K562 (cell line): ENCODE measurements around the gene PEX19. TPM values are rescaled to one million over a fixed set of nuclear protein-coding genes. Genes with fewer than 3 reads are reported as not detected.

Experiments used
- ATAC-seq: fragments of 200-7000 bp; cut with Tn5 transposase; 3 replicates; pipeline ENCODE4 v1.9.1; 2020; ENCODE audit warnings: moderate library complexity
- BruUV-seq: library from RNA; stranded (reverse); fragments of 400-500 nt; replicated peaks from 2 replicates; lab custom pipeline; 2021; lab: Mats Ljungman, UMichigan
- CTCF ChIA-PET: fragments of 300-600 bp; formaldehyde crosslinking; extraction: SDS; loops from one replicate; lab custom pipeline; 2021; ENCODE audit warnings: low intra/inter-chr PET ratio; lab: Yijun Ruan, JAX
- POLR2A ChIA-PET: fragments of 300-600, 350-650 bp; sonication (Branson Sonifier 250); formaldehyde crosslinking; extraction: SDS; loops from one replicate; lab custom pipeline; 2021; ENCODE audit warnings: antibody characterized with exemption, inconsistent platforms; lab: Yijun Ruan, JAX
- DNase-seq, 4 experiments: peaks; one replicate each; pipeline versions ENCODE4 v3.0.0 to v3.0.0-alpha.2; 2011 to 2018; ENCODE audit warnings: low spot score in 3 of 4, mixed read lengths in 3 of 4; ENCODE audit errors: extremely low read depth in 1 of 4
- FAIRE-seq: peaks from 2 replicates; lab custom pipeline; 2011; peaks lifted over from hg19 to GRCh38; lab: Jason Lieb, UNC
- H2AFZ ChIP-seq: 2 replicates; pipeline ENCODE4 v1.6.0; 2011; ENCODE audit warnings: low read depth, low read length, control low read depth, inconsistent platforms
- H3K27ac ChIP-seq: fragments of 200-600 bp; 3 replicates; pipeline ENCODE4 v1.8.0; 2011; ENCODE audit warnings: low read depth, mild to moderate bottlenecking, control low read depth, inconsistent platforms, low read length, moderate library complexity, mixed read lengths; ENCODE audit errors: extremely low read depth
- H3K27me3 ChIP-seq, 2 experiments: fragments of 300-600 bp in 1 of 2; 2 replicates in 1 of 2; 3 replicates in 1 of 2; pipeline versions ENCODE4 v1.6.0 to v1.8.0; 2011; ENCODE audit warnings: inconsistent platforms in 2 of 2, low read length in 2 of 2, mild to moderate bottlenecking in 1 of 2, mixed read lengths in 1 of 2, moderate library complexity in 1 of 2; ENCODE audit not compliant: control insufficient read depth in 2 of 2, insufficient read depth in 2 of 2
- H3K36me3 ChIP-seq: fragments of 300-600 bp; 3 replicates; pipeline ENCODE4 v1.8.0; 2011; ENCODE audit warnings: mild to moderate bottlenecking, low read length, inconsistent platforms; ENCODE audit not compliant: control insufficient read depth, insufficient read depth
- H3K4me1 ChIP-seq, 2 experiments: fragments of 200-600 bp in 1 of 2; replicated peaks in 1 of 2; 2 replicates in 1 of 2; 3 replicates in 1 of 2; pipeline versions ENCODE4 v1.5.1 to v1.8.0; 2011; ENCODE audit warnings: inconsistent platforms in 2 of 2, low read length in 2 of 2, mild to moderate bottlenecking in 1 of 2, mixed read lengths in 1 of 2, moderate library complexity in 1 of 2; ENCODE audit not compliant: control insufficient read depth in 2 of 2, insufficient read depth in 2 of 2
- H3K4me2 ChIP-seq: 2 replicates; pipeline ENCODE4 v1.6.1; 2011; ENCODE audit warnings: low read length, control low read depth, inconsistent platforms, mixed read lengths; ENCODE audit not compliant: insufficient read depth
- H3K4me3 ChIP-seq: fragments of 200-600 bp; sonication (generic), shearing (Covaris generic); 2 replicates; pipeline ENCODE4 v1.5.1; 2016; ENCODE audit warnings: control low read depth, inconsistent platforms
- H3K79me2 ChIP-seq: fragments of 200-600 bp; 3 replicates; pipeline ENCODE4 v1.8.0; 2011; ENCODE audit warnings: low read length, inconsistent platforms; ENCODE audit not compliant: control insufficient read depth, insufficient read depth
- H3K9ac ChIP-seq, 2 experiments: 2 replicates each; pipeline versions ENCODE4 v1.6.0 to v1.6.1; 2011; ENCODE audit warnings: low read depth in 2 of 2, low read length in 2 of 2, control low read depth in 1 of 2, inconsistent platforms in 1 of 2, mild to moderate bottlenecking in 1 of 2, mixed read lengths in 1 of 2; ENCODE audit not compliant: insufficient read depth in 1 of 2
- H3K9me1 ChIP-seq: one replicate; pipeline ENCODE4 v1.6.0; 2011; ENCODE audit warnings: inconsistent platforms, mild to moderate bottlenecking, low read length, moderate library complexity; ENCODE audit not compliant: control insufficient read depth, insufficient read depth
- H3K9me3 ChIP-seq: replicated peaks from 2 replicates; pipeline ENCODE4 v1.5.1; 2011; ENCODE audit warnings: low read depth, low read length, inconsistent platforms; ENCODE audit not compliant: control insufficient read depth, insufficient read depth
- H4K20me1 ChIP-seq: replicated peaks from 2 replicates; pipeline ENCODE4 v1.6.1; 2011; ENCODE audit warnings: low read length, inconsistent platforms, mixed read lengths; ENCODE audit not compliant: control insufficient read depth, insufficient read depth
- ARHGAP35 ChIP-seq: fragments of 450-650 bp; IDR thresholded peaks from 2 replicates; pipeline ENCODE4 v1.6.1; 2018; ENCODE audit not compliant: partially characterized antibody
- DMBX1 ChIP-seq: fragments of 250-450 bp; sonication (Bioruptor Pico); IDR thresholded peaks from 2 replicates; pipeline ENCODE4 v1.8.0; 2022; ENCODE audit warnings: inconsistent platforms, mild to moderate bottlenecking, moderate library complexity, borderline replicate concordance
- MAZ ChIP-seq, 2 experiments: fragments of 450-650 bp in 1 of 2; sonication (generic) in 1 of 2; formaldehyde crosslinking; IDR thresholded peaks in 1 of 2; conservative IDR thresholded peaks in 1 of 2; 2 replicates each; pipeline versions ENCODE4 v1.4.0 to v1.5.0; 2020; ENCODE audit warnings: mild to moderate bottlenecking in 1 of 2, missing genetic modification reagents in 1 of 2
- NELFE ChIP-seq: IDR thresholded peaks from 2 replicates; pipeline ENCODE4 v1.6.1; 2011; ENCODE audit warnings: mild to moderate bottlenecking; ENCODE audit not compliant: insufficient read depth, insufficient read length
- PHF20 ChIP-seq: fragments of 450-650 bp; IDR thresholded peaks from 2 replicates; pipeline ENCODE4 v1.6.1; 2018; ENCODE audit not compliant: partially characterized antibody
- PRPF4 ChIP-seq: fragments of 200-400 bp; formaldehyde crosslinking; IDR thresholded peaks from one replicate; pipeline ENCODE4 v1.6.1; 2017; ENCODE audit warnings: low read length, low read depth, mild to moderate bottlenecking; ENCODE audit not compliant: insufficient read depth, poor library complexity, severe bottlenecking
- SAP30 ChIP-seq: fragments of 200-600 bp; sonication (generic); IDR thresholded peaks from 2 replicates; pipeline ENCODE4 v1.6.1; 2012; ENCODE audit warnings: borderline replicate concordance, low read depth, mild to moderate bottlenecking, moderate library complexity, low read length, control low read depth, inconsistent platforms; ENCODE audit not compliant: insufficient read depth, poor library complexity, severe bottlenecking
- SIX5 ChIP-seq, 2 experiments: IDR thresholded peaks; 2 replicates each; pipeline ENCODE4 v1.6.1; 2011; ENCODE audit warnings: low read length in 2 of 2, borderline replicate concordance in 1 of 2, low read depth in 1 of 2, mild to moderate bottlenecking in 1 of 2, moderate library complexity in 1 of 2; ENCODE audit not compliant: insufficient read depth in 1 of 2
- TCF7 ChIP-seq: sonication (generic); IDR thresholded peaks from 2 replicates; pipeline ENCODE4 v1.6.1; 2016; ENCODE audit warnings: antibody characterized with exemption, borderline replicate concordance
- ZNF57 ChIP-seq: fragments of 450-650 bp; formaldehyde crosslinking; IDR thresholded peaks from 2 replicates; pipeline ENCODE4 v1.4.0; 2020; ENCODE audit warnings: mild to moderate bottlenecking, moderate library complexity
- WGBS: fragments of 100-300 bp; shearing (Covaris generic); methylation state at CpG from one replicate; pipeline ENCODE4 v1.1.6; 2016; ENCODE audit warnings: low coverage, mixed read lengths; ENCODE audit not compliant: insufficient coverage; ENCODE audit errors: missing lambda C conversion rate; 5-methylcytosine and 5-hydroxymethylcytosine counted together
- in situ Hi-C: fragments of 300-500 bp; cut with MboI; formaldehyde crosslinking; loops from 4 replicates; pipeline ENCODE4 v1.15.0; 2018; ENCODE audit warnings: inconsistent platforms, mixed read lengths
- intact Hi-C: fragments of 100-400 bp; cut with micrococcal nuclease; formaldehyde crosslinking; loops from 2 replicates; pipeline ENCODE4 v1.14.2; 2022
- polyA plus RNA-seq, 8 experiments: library from polyadenylated mRNA; depleted of rRNA in 4 of 8; stranded (reverse) in 5 of 8; unstranded in 3 of 8; fragments of >200 nt; fragmentation: Nextera tagmentation in 2 of 8; fragmentation: Illumina TruSeq in 1 of 8; extraction: Ambion mirVana in 2 of 8; extraction: Trizol in 1 of 8; gene quantifications; 2 replicates each; pipeline versions ENCODE4 v1.2.1 to v1.2.3, GENCODE V29; 2011 to 2014; ENCODE audit warnings: inconsistent platforms in 1 of 8, missing spikeins in 1 of 8
- total RNA-seq, 7 experiments: library from RNA; depleted of rRNA in 6 of 7; stranded (reverse); fragments of >200 nt in 6 of 7; fragmentation: Illumina TruSeq in 2 of 7; extraction: Trizol in 2 of 7; gene quantifications; 2 replicates each; pipeline versions ENCODE4 v1.2.1 to v1.2.3, GENCODE V29; 2011 to 2021; ENCODE audit warnings: low replicate concordance in 1 of 7
- TF ChIP-seq, protein P1 (sequence below): fragments of 250-450 bp; sonication (Bioruptor Pico); IDR thresholded peaks from 2 replicates; pipeline ENCODE4 v1.6.1; 2021; ENCODE audit warnings: mild to moderate bottlenecking
- TF ChIP-seq, protein P2 (sequence below): fragments of 450-650 bp; formaldehyde crosslinking; IDR thresholded peaks from 2 replicates; pipeline ENCODE4 v1.4.0; 2020; ENCODE audit warnings: mild to moderate bottlenecking, mixed read lengths
- TF ChIP-seq, protein P3 (sequence below): sonication (generic); formaldehyde crosslinking; IDR thresholded peaks from 2 replicates; pipeline ENCODE4 v1.8.1; 2022; ENCODE audit warnings: missing genetic modification reagents
- TF ChIP-seq, protein P4 (sequence below): sonication (generic); formaldehyde crosslinking; IDR thresholded peaks from 2 replicates; pipeline ENCODE4 v1.9.0; 2022; ENCODE audit warnings: mild to moderate bottlenecking, missing genetic modification reagents

Gene PEX19
- total and polyA plus RNA-seq, 9 of the 15 experiments (the other 6 are each of a cell fraction or from before 2014, with no cell fraction given), result 32.5 to 103 (median 59.8) TPM

DNA sequence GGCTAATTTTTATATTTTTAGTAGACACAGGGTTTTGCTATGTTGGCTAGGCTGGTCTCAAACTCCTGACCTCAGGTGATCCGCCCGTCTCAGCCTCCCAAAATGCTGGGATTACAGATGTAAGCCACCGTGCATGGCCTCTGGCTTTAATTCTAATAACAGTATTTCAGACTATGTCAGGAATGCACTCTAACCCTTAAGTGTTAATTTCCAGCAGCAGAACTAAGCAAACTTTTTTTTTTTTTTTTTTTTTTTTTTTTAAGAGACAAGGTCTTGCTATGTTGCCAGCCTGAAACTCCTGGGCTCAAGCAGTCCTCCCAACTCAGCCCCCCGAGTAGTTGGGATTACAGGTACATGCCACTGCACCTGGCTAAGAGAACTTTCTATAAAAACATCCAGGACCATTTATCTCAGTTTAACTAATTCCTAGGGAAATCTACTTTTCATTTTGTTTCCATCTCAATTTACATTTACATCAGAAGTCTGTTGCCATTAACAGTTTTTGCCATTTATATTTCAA, 29.1 kb downstream of the PEX19 start:
- FAIRE-seq (no peak), ATAC-seq (no peak)
- Histone ChIP-seq H3K9me1 (no peaks in the 10 kb centered on the region), H3K27me3 (no peaks in the 10 kb centered on the region), H3K4me2 (no peak overlapping the region)
- CTCF ChIA-PET, result no interaction called here
- 95% methylated on average over 4 of the region's 4 CpGs for WGBS
- TF ChIP-seq, protein P1, sequence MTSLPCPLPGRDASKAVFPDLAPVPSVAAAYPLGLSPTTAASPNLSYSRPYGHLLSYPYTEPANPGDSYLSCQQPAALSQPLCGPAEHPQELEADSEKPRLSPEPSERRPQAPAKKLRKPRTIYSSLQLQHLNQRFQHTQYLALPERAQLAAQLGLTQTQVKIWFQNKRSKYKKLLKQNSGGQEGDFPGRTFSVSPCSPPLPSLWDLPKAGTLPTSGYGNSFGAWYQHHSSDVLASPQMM (CRISPR knock-in tag), result no peak
- TF ChIP-seq DMBX1 (CRISPR knock-in tag), result no peak
- TF ChIP-seq, protein P2, sequence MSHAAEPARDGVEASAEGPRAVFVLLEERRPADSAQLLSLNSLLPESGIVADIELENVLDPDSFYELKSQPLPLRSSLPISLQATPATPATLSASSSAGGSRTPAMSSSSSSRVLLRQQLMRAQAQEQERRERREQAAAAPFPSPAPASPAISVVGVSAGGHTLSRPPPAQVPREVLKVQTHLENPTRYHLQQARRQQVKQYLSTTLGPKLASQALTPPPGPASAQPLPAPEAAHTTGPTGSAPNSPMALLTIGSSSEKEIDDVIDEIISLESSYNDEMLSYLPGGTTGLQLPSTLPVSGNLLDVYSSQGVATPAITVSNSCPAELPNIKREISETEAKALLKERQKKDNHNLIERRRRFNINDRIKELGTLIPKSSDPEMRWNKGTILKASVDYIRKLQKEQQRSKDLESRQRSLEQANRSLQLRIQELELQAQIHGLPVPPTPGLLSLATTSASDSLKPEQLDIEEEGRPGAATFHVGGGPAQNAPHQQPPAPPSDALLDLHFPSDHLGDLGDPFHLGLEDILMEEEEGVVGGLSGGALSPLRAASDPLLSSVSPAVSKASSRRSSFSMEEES, result no peak
- no peak for TF ChIP-seq PRPF4
- no peak for TF ChIP-seq TCF7
- TF ChIP-seq MAZ (CRISPR knock-in tag; conservative IDR thresholded peaks at IDR 0.05 in 1 of 2, IDR thresholded peaks at IDR 0.05 in 1 of 2), result no peak
- TF ChIP-seq, protein P3, sequence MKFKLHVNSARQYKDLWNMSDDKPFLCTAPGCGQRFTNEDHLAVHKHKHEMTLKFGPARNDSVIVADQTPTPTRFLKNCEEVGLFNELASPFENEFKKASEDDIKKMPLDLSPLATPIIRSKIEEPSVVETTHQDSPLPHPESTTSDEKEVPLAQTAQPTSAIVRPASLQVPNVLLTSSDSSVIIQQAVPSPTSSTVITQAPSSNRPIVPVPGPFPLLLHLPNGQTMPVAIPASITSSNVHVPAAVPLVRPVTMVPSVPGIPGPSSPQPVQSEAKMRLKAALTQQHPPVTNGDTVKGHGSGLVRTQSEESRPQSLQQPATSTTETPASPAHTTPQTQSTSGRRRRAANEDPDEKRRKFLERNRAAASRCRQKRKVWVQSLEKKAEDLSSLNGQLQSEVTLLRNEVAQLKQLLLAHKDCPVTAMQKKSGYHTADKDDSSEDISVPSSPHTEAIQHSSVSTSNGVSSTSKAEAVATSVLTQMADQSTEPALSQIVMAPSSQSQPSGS, result no peak
- TF ChIP-seq NELFE, result no peak
- no peak for TF ChIP-seq SIX5 (IDR thresholded peaks at IDR 0.05; ENCODE audit: borderline replicate concordance in 1 of 2, insufficient read depth in 1 of 2, low read depth in 1 of 2, low read length in 2 of 2)
- no peak for TF ChIP-seq PHF20
- no peak for TF ChIP-seq ARHGAP35
- TF ChIP-seq, protein P4, sequence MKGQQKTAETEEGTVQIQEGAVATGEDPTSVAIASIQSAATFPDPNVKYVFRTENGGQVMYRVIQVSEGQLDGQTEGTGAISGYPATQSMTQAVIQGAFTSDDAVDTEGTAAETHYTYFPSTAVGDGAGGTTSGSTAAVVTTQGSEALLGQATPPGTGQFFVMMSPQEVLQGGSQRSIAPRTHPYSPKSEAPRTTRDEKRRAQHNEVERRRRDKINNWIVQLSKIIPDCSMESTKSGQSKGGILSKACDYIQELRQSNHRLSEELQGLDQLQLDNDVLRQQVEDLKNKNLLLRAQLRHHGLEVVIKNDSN (CRISPR knock-in tag), result no peak
- TF ChIP-seq SAP30, result no peak
- no peak for TF ChIP-seq ZNF57
- TF ChIP-seq, all 486 proteins: peak for 0
- H4K20me1 ChIP-seq, result no peaks in the 10 kb centered on the region
- POLR2A ChIA-PET, result interaction anchor here (1.2 kb wide), 1 partner anchor 44 kb away, joined by 3 read pairs; no protein-coding TSS in a partner anchor
- H3K27ac ChIP-seq, result no peak overlapping the region
- intact Hi-C loops (no loop called here), in situ Hi-C loops (no loop called here)
- DNase-seq, result no peak
- H3K36me3 ChIP-seq, result peaks cover 49% of the 10 kb centered on the region
- H3K4me1 ChIP-seq, result peaks cover 0 to 12% of the 10 kb centered on the region in 2 experiments; a peak in 2 of 5 replicates
- no peaks in the 10 kb centered on the region for H3K9me3 ChIP-seq
- no peak overlapping the region for H2AFZ ChIP-seq
- no peak overlapping the region for H3K9ac ChIP-seq
- BruUV-seq, result no TSS peak
- H3K79me2 ChIP-seq, result peaks cover 67% of the 10 kb centered on the region
- H3K4me3 ChIP-seq, result no peak overlapping the region
